C4-2B (cell line): ENCODE data around the gene IFI16.
"Not testable (repeated sequence)": the region's sequence is repeated elsewhere in the genome, so short reads cannot be mapped to it uniquely, and the experiment has no call there.

Experiments
- H3K27ac ChIP-seq: fragments of 450-650 bp; 2 replicates; pipeline ENCODE4 v1.5.1; 2017
- ZFX ChIP-seq: fragments of 450-650 bp; IDR thresholded peaks from 2 replicates; pipeline ENCODE4 v1.6.1; 2017
- TF ChIP-seq, protein P1 (sequence below): fragments of 450-650 bp; conservative IDR thresholded peaks from 2 replicates; pipeline ENCODE4 v1.5.1; 2017; ENCODE audit warnings: mild to moderate bottlenecking

The IFI16 gene

DNA sequence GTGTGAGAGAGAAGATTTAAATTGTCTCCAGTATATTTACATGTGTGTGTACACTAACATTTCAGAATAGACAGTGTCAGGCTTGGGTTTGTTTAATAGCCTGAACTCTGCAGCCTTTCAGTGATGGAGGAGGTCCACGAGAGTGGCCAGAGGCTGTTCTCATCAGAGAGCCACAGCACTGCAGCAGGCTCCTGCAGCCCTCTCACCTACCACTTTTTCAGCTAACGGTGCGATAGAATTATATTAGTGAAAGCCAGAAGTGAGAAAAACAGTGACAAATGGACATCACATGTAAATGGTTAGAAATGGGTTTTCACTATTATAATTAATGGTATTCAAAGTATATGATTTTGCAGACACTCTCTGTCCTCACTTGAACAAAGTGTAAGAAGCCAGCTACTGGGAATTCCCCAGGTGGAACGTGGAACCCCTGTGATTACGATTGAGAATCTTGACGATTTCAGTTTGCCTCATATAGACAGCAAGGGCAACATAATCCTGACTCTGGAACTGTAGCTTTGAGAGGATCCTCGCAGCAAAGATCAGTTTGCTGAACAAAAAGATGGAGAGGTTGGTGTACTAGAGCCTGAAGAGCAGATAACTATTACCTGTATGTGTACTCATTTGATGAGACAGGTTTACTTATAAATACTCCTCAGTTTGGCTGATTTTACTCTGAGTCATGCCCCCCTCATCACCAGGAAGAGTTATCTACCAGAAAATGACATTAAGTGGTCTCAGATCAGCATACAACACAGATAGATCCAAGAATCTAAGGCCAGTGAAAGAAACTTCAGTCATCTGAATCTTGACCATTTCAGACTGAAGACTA lies 31.4 kb downstream of the IFI16 start:
- TF ChIP-seq, protein P1, sequence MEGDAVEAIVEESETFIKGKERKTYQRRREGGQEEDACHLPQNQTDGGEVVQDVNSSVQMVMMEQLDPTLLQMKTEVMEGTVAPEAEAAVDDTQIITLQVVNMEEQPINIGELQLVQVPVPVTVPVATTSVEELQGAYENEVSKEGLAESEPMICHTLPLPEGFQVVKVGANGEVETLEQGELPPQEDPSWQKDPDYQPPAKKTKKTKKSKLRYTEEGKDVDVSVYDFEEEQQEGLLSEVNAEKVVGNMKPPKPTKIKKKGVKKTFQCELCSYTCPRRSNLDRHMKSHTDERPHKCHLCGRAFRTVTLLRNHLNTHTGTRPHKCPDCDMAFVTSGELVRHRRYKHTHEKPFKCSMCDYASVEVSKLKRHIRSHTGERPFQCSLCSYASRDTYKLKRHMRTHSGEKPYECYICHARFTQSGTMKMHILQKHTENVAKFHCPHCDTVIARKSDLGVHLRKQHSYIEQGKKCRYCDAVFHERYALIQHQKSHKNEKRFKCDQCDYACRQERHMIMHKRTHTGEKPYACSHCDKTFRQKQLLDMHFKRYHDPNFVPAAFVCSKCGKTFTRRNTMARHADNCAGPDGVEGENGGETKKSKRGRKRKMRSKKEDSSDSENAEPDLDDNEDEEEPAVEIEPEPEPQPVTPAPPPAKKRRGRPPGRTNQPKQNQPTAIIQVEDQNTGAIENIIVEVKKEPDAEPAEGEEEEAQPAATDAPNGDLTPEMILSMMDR = no peak
- no peak for TF ChIP-seq ZFX
- H3K27ac ChIP-seq = no peak overlapping the region

DNA sequence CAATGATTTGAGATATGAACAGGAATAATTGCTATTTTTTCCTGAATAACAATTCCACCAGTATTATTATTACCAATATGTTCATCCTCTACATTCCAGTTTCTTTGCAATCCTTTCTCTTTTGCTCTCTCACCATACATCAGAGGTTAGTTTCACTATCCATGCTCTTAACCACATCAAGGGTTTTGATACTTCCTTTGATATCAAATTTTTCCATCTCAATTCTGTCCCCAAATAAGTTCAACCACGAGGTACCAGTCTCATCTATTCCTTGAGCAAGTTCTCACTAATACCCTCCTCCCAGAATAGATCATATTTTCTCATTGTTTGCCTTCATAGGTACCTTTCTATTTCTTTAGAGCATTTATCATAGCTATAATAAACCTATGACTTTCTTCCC lies 36.8 kb downstream of the IFI16 start:
- not testable (repeated sequence) for H3K27ac ChIP-seq

DNA sequence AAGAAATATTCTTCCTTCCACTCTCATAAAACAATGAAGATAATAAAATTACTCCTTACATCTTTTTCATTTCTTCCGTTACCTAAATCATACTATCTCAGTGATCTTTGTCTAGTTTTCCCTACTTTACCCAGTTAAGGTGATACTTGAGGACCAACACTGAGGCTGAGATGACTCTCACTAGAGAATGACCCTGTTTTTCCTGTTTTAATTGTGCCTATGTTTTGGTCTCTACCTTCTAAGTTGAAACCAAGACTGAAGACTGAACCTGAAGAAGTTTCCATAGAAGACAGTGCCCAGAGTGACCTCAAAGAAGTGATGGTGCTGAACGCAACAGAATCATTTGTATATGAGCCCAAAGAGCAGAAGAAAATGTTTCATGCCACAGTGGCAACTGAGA lies 41.7 kb downstream of the IFI16 start:
- H3K27ac ChIP-seq = no peak overlapping the region

DNA sequence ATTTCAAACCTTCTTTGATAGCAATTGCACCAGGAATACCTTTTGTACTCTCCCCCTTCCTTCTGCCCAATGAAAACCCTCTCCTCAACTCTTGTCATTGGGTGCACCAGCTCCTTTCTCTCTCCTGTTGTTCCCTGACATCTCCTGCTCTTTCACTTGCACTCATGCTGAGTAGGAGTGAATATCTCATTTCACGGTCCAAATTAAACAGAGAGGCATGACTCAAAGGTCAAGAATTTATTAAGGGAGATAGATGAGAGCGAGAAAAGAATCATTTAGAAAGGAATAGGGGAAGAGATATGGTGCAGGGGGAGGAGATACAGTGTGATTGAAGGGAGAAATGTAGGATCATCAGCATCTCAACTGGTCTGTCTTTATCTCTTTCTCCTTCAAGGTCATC lies 44.7 kb downstream of the IFI16 start:
- no peak overlapping the region for H3K27ac ChIP-seq
- TF ChIP-seq, protein P1 = no peak

More for the DNA sequence above, 41.7 kb downstream of the IFI16 start:
- TF ChIP-seq ZFX = no peak
- TF ChIP-seq, protein P1 = no peak

DNA sequence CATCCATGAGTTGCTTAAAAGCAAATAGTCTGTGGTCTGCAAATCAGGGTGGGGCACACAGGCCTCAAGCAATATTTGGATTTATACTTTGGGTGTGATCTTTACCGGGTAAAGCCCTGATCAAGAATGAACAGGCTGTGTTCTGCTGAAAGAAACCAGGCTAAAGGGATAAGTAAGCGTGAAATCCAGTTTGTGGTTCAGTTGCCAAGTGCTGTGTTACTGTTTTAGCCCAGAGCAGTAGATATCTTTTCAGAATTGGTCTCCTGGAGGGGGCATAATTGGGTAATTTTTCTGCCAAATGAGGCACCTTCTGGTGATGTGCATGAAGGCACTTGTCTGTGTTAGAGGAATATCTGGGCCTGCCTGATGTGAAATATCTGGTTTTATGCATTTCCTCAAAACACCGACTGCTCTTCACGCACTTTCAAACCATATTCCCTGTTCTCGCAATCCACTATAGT lies 45.5 kb downstream of the IFI16 start:
- H3K27ac ChIP-seq = no peak overlapping the region
- TF ChIP-seq, protein P1 = no peak
- no peak for TF ChIP-seq ZFX

DNA sequence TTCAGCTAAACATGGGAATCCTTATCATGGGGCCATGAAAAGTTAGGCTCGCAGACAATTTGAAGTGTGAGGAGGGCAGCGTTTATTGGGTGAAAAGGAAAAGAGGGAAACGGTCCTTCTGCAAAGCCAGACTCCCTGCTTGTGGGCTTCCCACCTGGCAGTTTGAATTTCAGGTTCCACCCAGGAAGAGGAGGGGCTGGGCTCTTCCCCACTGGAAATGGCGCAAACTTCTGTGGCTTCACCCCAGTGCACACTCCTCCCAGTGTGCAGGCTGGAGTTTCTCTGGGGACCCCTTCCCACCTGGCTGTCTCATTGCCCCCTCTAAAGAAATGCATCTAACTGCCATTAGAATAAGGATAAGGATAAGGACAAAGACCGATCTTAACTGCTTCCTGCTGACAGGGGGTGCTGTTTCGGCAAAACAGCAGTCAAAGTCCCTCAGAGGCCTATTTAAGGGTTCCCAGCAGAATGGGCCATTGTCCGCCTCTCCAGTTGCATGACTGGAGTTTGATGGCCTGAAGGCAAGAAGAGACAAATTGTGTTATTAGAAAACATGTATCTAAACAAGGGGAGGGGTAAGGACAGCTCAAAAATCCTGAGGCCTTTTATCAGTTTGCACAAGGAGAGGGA lies 46.5 kb downstream of the IFI16 start:
- no peak for TF ChIP-seq ZFX
- TF ChIP-seq, protein P1 = peak; percentile 28
- no peak overlapping the region for H3K27ac ChIP-seq

DNA sequence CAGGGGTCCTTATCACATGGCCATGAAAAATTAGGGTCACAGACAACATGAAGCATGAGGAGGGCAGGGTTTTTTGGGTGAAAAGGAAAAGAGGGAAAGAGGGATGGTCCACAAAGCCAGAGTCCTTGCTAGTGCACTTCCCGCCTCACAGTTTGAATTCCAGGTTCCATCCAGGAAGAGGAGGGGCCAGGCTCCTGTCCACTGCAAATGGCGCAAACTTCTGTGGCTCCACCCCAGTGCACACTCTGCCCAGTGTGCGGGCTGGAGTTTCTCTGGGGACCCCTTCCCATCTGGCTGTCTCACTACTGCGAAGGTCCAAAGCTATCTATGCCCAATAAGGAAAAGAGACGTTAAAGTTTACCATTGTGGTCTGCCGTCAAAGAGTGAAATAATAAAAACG lies 49.0 kb downstream of the IFI16 start:
- H3K27ac ChIP-seq = no peak overlapping the region
- TF ChIP-seq, protein P1 = no peak
- TF ChIP-seq ZFX = no peak
